Progenitor cell of endocrine pancreas (in vitro differentiated cells): ENCODE data around the gene LIPG. TPM values are rescaled to one million over a fixed set of nuclear protein-coding genes. Genes with fewer than 3 reads are reported as not detected.
A peak's percentile ranks its signal among the peaks of the same experiment; 100 is the strongest.
"Not testable (repeated sequence)": the region's sequence is repeated elsewhere in the genome, so short reads cannot be mapped to it uniquely, and the experiment has no call there.

Source experiments
- DNase-seq: peaks from one replicate; pipeline ENCODE4 v3.0.0; 2021; ENCODE audit warnings: low spot score; ENCODE audit not compliant: unreplicated experiment
- H3K27ac Mint-ChIP-seq: 2 replicates; pipeline ENCODE4 v1.8.0; 2021; ENCODE audit warnings: mild to moderate bottlenecking, moderate library complexity, mixed read lengths
- H3K27me3 Mint-ChIP-seq: 2 replicates; pipeline ENCODE4 v1.8.0; 2021; ENCODE audit warnings: mixed read lengths
- H3K36me3 Mint-ChIP-seq: 2 replicates; pipeline ENCODE4 v1.8.0; 2022; ENCODE audit warnings: mixed read lengths; ENCODE audit not compliant: insufficient read depth
- H3K4me1 Mint-ChIP-seq: 2 replicates; pipeline ENCODE4 v1.8.0; 2021; ENCODE audit warnings: low read depth, mixed read lengths
- H3K4me3 Mint-ChIP-seq: 2 replicates; pipeline ENCODE4 v1.8.0; 2021; ENCODE audit warnings: low read depth, mild to moderate bottlenecking, moderate library complexity, mixed read lengths
- H3K9me3 Mint-ChIP-seq: 2 replicates; pipeline ENCODE4 v1.8.0; 2021; ENCODE audit warnings: low read depth, mixed read lengths
- total RNA-seq: library from RNA; stranded (reverse); gene quantifications from 2 replicates; pipeline ENCODE4 v1.2.1, GENCODE V29; 2021
- TF ChIP-seq, protein P1 (sequence below): fragments of 200-600 bp; sonication (generic); IDR thresholded peaks from one replicate; pipeline ENCODE4 v1.5.0; 2021; ENCODE audit warnings: antibody characterized with exemption, mild to moderate bottlenecking; ENCODE audit not compliant: unreplicated experiment

Gene LIPG
- total RNA-seq, 1 donor from 2014 or later: 34.4 TPM

- Mint-ChIP-seq H3K27me3 (no peaks in the 10 kb centered on the region), H3K9me3 (no peaks in the 10 kb centered on the region), H3K4me1 (peaks cover 13% of the 10 kb centered on the region), H3K4me3 (no peak overlapping the region), H3K27ac (peak overlapping the region; percentile 0), H3K36me3 (no peaks in the 10 kb centered on the region)
- no peak for DNase-seq
- TF ChIP-seq, protein P1, sequence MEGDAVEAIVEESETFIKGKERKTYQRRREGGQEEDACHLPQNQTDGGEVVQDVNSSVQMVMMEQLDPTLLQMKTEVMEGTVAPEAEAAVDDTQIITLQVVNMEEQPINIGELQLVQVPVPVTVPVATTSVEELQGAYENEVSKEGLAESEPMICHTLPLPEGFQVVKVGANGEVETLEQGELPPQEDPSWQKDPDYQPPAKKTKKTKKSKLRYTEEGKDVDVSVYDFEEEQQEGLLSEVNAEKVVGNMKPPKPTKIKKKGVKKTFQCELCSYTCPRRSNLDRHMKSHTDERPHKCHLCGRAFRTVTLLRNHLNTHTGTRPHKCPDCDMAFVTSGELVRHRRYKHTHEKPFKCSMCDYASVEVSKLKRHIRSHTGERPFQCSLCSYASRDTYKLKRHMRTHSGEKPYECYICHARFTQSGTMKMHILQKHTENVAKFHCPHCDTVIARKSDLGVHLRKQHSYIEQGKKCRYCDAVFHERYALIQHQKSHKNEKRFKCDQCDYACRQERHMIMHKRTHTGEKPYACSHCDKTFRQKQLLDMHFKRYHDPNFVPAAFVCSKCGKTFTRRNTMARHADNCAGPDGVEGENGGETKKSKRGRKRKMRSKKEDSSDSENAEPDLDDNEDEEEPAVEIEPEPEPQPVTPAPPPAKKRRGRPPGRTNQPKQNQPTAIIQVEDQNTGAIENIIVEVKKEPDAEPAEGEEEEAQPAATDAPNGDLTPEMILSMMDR: no peak
Observed at GRCh38 chr18:49519101-49519971, 42.5 kb upstream of the LIPG start.

GRCh38 chr18:49520661-49521145 is 41.2 kb upstream of the LIPG start:
- DNase-seq: no peak
- Mint-ChIP-seq H3K27me3 (no peaks in the 10 kb centered on the region), H3K27ac (no peak overlapping the region), H3K4me3 (no peak overlapping the region), H3K36me3 (no peaks in the 10 kb centered on the region), H3K4me1 (peaks cover 13% of the 10 kb centered on the region), H3K9me3 (no peaks in the 10 kb centered on the region)
- TF ChIP-seq, protein P1: no peak

GRCh38 chr18:49521216-49521835 is 40.5 kb upstream of the LIPG start:
- no peaks in the 10 kb centered on the region for H3K27me3 Mint-ChIP-seq
- DNase-seq: no peak
- H3K4me3 Mint-ChIP-seq: no peak overlapping the region
- H3K9me3 Mint-ChIP-seq: no peaks in the 10 kb centered on the region
- TF ChIP-seq, protein P1: no peak
- H3K27ac Mint-ChIP-seq: no peak overlapping the region
- H3K36me3 Mint-ChIP-seq: no peaks in the 10 kb centered on the region
- H3K4me1 Mint-ChIP-seq: peaks cover 13% of the 10 kb centered on the region

DNA sequence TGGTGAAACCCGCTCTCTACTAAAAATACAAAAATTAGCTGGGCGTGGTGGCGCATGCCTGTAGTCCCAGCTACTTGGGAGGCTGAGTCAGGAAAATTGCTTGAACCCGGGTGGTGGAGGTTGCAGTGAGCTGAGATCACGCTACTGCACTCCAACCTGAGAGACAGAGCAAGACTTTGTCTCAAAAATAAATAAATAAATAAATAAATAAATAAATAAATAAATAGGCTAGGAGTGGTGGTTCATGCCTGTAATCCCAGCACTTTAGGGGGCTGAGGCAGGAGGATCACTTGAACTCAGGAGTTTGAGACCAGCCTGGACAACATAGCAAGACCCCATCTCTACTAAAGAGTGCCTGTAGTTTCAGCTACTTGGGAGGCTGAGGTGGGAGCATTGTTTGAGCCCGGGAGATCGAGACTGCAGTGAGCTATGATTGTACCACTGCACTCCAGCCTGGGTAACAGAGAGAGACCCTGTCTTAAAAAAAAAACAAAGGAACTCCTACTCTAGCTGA is 38.2 kb upstream of the LIPG start:
- not testable (repeated sequence) for H3K27me3 Mint-ChIP-seq, H3K4me3 Mint-ChIP-seq, DNase-seq, H3K36me3 Mint-ChIP-seq, H3K27ac Mint-ChIP-seq, H3K9me3 Mint-ChIP-seq
- H3K4me1 Mint-ChIP-seq: peaks cover 22% of the 10 kb centered on the region

DNA sequence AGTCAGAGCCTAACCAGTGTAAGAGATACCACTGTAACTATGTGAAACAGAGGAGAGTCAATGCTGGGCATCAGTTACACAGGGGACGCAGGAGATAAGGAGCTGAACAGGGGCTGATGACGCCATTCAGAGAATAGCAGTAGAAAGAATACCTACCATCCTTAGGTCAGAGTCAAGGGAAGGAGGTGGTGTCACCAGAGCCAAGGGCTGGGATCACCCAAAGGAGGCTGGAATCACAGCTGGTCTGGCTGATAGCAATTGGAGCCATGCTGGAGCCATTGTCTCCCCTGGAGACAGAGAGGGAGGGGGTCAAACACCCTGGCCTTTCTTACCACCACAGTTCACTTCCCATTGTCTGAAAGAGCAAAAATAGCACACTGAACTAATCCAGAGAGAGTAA is 37.5 kb upstream of the LIPG start:
- H3K4me1 Mint-ChIP-seq: peaks cover 22% of the 10 kb centered on the region
- H3K27ac Mint-ChIP-seq: peak overlapping the region; percentile 68
- no peak for DNase-seq
- TF ChIP-seq, protein P1: no peak
- H3K9me3 Mint-ChIP-seq: no peaks in the 10 kb centered on the region
- no peaks in the 10 kb centered on the region for H3K27me3 Mint-ChIP-seq
- no peaks in the 10 kb centered on the region for H3K36me3 Mint-ChIP-seq
- H3K4me3 Mint-ChIP-seq: no peak overlapping the region
